ENCODE data around the gene IPO9. TPM values are rescaled to one million over a fixed set of nuclear protein-coding genes. Genes with fewer than 3 reads are reported as not detected.

The IPO9 gene
- total and polyA plus RNA-seq, 2 experiments from 2014 or later = 29.4 to 45.2 TPM

DNA sequence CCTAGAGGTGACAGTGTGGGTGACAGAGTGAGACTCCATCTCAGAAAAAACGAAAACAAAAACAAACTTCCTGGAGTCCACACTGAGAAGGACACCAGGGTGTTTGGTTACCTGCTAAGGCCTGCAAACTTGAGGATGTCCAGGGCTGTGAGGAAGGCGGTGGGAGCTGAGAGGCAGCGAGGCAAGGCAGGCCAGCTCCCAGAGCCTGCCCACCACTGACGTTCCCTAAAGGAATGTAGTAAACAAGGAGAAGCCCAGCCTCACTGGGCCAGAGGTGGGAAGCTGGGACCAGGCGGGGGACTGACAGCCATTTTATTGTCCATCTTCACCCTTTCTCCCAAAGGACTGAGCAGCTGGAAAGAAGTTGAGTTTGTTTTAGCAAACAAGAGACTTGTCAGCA, 83.9 kb downstream of the IPO9 start:
- no peaks in the 10 kb centered on the region for H3K36me3 ChIP-seq (replicated peaks; ENCODE audit: insufficient read depth, low read depth)
- H3K4me1 ChIP-seq (ENCODE audit: insufficient read depth) = peaks cover 14% of the 10 kb centered on the region
- H2AFZ ChIP-seq = no peak overlapping the region
- H4K20me1 ChIP-seq (ENCODE audit: insufficient read depth, poor library complexity, severe bottlenecking) = no peaks in the 10 kb centered on the region
- H3K27me3 ChIP-seq = no peaks in the 10 kb centered on the region
- no peaks in the 10 kb centered on the region for H3K9me2 ChIP-seq (replicated peaks; ENCODE audit: insufficient read depth)
- TF ChIP-seq EZH2phosphoT487 (IDR thresholded peaks at IDR 0.05; ENCODE audit: low read depth, severe bottlenecking, unreplicated experiment) = no peak
- TF ChIP-seq, protein P1, sequence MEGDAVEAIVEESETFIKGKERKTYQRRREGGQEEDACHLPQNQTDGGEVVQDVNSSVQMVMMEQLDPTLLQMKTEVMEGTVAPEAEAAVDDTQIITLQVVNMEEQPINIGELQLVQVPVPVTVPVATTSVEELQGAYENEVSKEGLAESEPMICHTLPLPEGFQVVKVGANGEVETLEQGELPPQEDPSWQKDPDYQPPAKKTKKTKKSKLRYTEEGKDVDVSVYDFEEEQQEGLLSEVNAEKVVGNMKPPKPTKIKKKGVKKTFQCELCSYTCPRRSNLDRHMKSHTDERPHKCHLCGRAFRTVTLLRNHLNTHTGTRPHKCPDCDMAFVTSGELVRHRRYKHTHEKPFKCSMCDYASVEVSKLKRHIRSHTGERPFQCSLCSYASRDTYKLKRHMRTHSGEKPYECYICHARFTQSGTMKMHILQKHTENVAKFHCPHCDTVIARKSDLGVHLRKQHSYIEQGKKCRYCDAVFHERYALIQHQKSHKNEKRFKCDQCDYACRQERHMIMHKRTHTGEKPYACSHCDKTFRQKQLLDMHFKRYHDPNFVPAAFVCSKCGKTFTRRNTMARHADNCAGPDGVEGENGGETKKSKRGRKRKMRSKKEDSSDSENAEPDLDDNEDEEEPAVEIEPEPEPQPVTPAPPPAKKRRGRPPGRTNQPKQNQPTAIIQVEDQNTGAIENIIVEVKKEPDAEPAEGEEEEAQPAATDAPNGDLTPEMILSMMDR (IDR thresholded peaks at IDR 0.05; ENCODE audit: poor library complexity) = no peak
- TF ChIP-seq EZH2 (IDR thresholded peaks at IDR 0.05; ENCODE audit: borderline replicate concordance) = no peak
- peak overlapping the region; percentile 55 for H3K27ac ChIP-seq
- peak; percentile 36 for DNase-seq (ENCODE audit: low spot score)
- H3K79me2 ChIP-seq = no peaks in the 10 kb centered on the region
- no peaks in the 10 kb centered on the region for H3K9me3 ChIP-seq (ENCODE audit: low read depth)
- H3K4me3 ChIP-seq = no peak overlapping the region
- 58% methylated on average over 5 of the region's 5 CpGs for WGBS (ENCODE audit: low lambda C conversion rate, missing lambda C conversion rate)
- H3K4me2 ChIP-seq = no peak overlapping the region

DNA sequence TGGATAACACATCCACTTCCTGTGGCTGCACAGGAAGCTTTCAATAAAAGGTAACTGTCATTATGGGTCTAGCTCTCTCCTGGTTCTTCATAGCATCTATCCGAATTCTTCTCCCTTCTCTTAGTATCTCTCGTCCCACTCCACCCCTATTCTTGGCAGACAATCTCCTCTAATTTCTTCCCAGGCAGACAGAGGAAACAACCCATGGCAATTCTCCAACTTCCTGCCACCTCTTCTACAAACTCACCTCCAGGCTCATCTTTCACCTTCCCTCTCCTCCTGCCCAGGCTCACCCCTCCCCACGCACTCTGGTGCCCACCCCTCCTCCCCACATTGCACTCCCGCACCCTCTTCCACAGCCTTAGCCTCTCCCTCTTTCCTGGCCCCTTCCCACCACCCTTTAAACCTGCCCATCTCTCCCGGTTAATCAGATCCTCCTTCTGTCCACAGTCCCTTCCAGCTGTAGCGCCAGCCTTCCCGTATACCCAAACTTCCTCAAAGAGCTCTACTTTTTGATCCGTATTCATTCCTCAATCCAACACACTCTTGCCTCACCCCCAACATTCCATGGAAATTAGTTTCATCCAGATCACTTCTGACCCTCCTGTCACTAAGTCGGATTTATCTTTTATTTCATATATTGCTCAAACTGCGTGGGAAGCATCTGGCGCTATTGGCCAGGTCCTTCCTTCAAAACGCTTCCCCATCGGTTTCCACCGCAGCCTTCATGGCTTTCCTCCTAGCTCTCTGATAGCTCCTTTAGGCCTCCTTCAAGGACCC, 85.7 kb downstream of the IPO9 start:
- H3K9me2 ChIP-seq (replicated peaks; ENCODE audit: insufficient read depth) = no peaks in the 10 kb centered on the region
- no peak overlapping the region for H3K4me3 ChIP-seq
- H3K27me3 ChIP-seq = no peaks in the 10 kb centered on the region
- H3K27ac ChIP-seq = no peak overlapping the region
- WGBS (ENCODE audit: low lambda C conversion rate, missing lambda C conversion rate) = 81% methylated on average over 13 of the region's 14 CpGs
- H3K79me2 ChIP-seq = no peaks in the 10 kb centered on the region
- TF ChIP-seq EZH2phosphoT487 (IDR thresholded peaks at IDR 0.05; ENCODE audit: low read depth, severe bottlenecking, unreplicated experiment) (no peak), EZH2 (IDR thresholded peaks at IDR 0.05; ENCODE audit: borderline replicate concordance) (no peak)
- H3K36me3 ChIP-seq (replicated peaks; ENCODE audit: insufficient read depth, low read depth) = no peaks in the 10 kb centered on the region
- H3K4me2 ChIP-seq = no peak overlapping the region
- no peak overlapping the region for H2AFZ ChIP-seq
- no peaks in the 10 kb centered on the region for H3K9me3 ChIP-seq (ENCODE audit: low read depth)
- peaks cover 18% of the 10 kb centered on the region for H3K4me1 ChIP-seq (ENCODE audit: insufficient read depth)
- DNase-seq (ENCODE audit: low spot score) = no peak
- no peaks in the 10 kb centered on the region for H4K20me1 ChIP-seq (ENCODE audit: insufficient read depth, poor library complexity, severe bottlenecking)

DNA sequence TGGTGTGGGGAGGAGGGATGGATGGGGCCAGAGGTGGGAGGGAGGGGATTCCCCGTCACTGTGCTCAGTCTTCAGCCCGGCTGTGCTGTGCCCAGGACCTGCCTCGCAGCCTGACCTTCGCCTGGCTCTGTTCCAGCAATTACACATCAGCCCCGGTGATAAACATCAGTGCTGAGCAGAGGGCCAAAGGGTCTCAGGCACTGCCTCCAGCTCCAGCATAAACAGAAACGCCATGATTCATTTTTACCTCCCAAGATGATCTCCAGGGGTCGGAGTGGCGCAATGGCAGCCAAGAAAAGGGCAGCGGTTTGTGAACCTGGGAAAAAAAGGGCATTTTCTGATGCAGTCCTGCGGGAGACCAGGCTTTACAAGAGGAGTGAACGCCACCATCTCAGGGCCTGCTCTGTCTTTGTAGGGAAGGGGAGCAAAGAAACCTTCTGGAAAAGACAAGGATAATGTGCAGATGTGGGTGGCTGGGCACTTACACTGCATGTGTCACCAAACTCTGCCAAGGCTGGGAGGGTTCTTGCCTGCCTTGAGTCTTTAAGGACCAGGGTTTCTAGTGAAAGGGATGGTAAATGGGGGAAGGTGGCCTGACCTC, 87.8 kb downstream of the IPO9 start:
- H4K20me1 ChIP-seq (ENCODE audit: insufficient read depth, poor library complexity, severe bottlenecking) = no peaks in the 10 kb centered on the region
- WGBS (ENCODE audit: low lambda C conversion rate, missing lambda C conversion rate) = 39% methylated on average over 11 of the region's 11 CpGs
- DNase-seq (ENCODE audit: low spot score) = peak; percentile 81
- H2AFZ ChIP-seq = no peak overlapping the region
- no peaks in the 10 kb centered on the region for H3K27me3 ChIP-seq
- H3K79me2 ChIP-seq = peaks cover 3% of the 10 kb centered on the region
- H3K4me3 ChIP-seq = no peak overlapping the region
- H3K27ac ChIP-seq = peak overlapping the region; percentile 73
- no peaks in the 10 kb centered on the region for H3K9me2 ChIP-seq (replicated peaks; ENCODE audit: insufficient read depth)
- H3K9me3 ChIP-seq (ENCODE audit: low read depth) = no peaks in the 10 kb centered on the region
- TF ChIP-seq EZH2phosphoT487 (IDR thresholded peaks at IDR 0.05; ENCODE audit: low read depth, severe bottlenecking, unreplicated experiment) (no peak), EZH2 (IDR thresholded peaks at IDR 0.05; ENCODE audit: borderline replicate concordance) (no peak)
- TF ChIP-seq, protein P1 (IDR thresholded peaks at IDR 0.05; ENCODE audit: poor library complexity) = no peak
- H3K4me1 ChIP-seq (ENCODE audit: insufficient read depth) = peaks cover 18% of the 10 kb centered on the region
- no peaks in the 10 kb centered on the region for H3K36me3 ChIP-seq (replicated peaks; ENCODE audit: insufficient read depth, low read depth)
- H3K4me2 ChIP-seq = peak overlapping the region; percentile 46

All from hepatocyte (in vitro differentiated cells).